ENCODE data around the gene PEX11G.
A peak's percentile ranks its signal among the peaks of the same experiment; 100 is the strongest.

PEX11G gene

GRCh38 chr19:7488736-7489353 lies at the start of gene PEX11G:
PEX11G (minus strand) TSS chr19:7489035; CDS start chr19:7489010, 25 bp downstream.
- DNase-seq (ENCODE audit: extremely low read depth, low read depth): peak; percentile 55

GRCh38 chr19:7535998-7536695 lies 47.3 kb upstream of the PEX11G start:
- TF ChIP-seq CTCF (IDR thresholded peaks at IDR 0.05; ENCODE audit: low read depth, low read length): no peak
- DNase-seq (ENCODE audit: extremely low read depth, low read depth): no peak

More at GRCh38 chr19:7488736-7489353, at the start of gene PEX11G:
- no peak for TF ChIP-seq CTCF (IDR thresholded peaks at IDR 0.05; ENCODE audit: low read depth, low read length)

GRCh38 chr19:7535047-7535997 lies 46.5 kb upstream of the PEX11G start, which contains the start of gene PNPLA6:
PNPLA6 (plus strand) TSS chr19:7535717; CDS start chr19:7535789, 72 bp downstream.
- DNase-seq (ENCODE audit: extremely low read depth, low read depth): peak; percentile 82
- no peak for TF ChIP-seq CTCF (IDR thresholded peaks at IDR 0.05; ENCODE audit: low read depth, low read length)

GRCh38 chr19:7534531-7535046 lies 45.8 kb upstream of the PEX11G start:
- TF ChIP-seq CTCF (IDR thresholded peaks at IDR 0.05; ENCODE audit: low read depth, low read length): peak; percentile 37
- peak; percentile 70 for DNase-seq (ENCODE audit: extremely low read depth, low read depth)

- peak; percentile 60 for DNase-seq (ENCODE audit: extremely low read depth, low read depth)
These were observed 45.2 kb upstream of the PEX11G start for GRCh38 chr19:7533925-7534480.

More at GRCh38 chr19:7533925-7534480, 45.2 kb upstream of the PEX11G start:
- no peak for TF ChIP-seq CTCF (IDR thresholded peaks at IDR 0.05; ENCODE audit: low read depth, low read length)
